ENCODE measurements around the gene ZNF613.

The ZNF613 gene

GRCh38 chr19:51926784-51927741, at the start of gene ZNF613:
Gene ZNF613 (plus strand): TSS chr19:51927472. CDS start chr19:51936221, 8,749 bp downstream.
- peak within 1 kb of the TSS; percentile 79 to 85 for H3K4me3 ChIP-seq (ENCODE audit: low read depth in 1 of 2, low read length in 1 of 2)
- H3K27me3 ChIP-seq = no peaks in the 10 kb centered on the region
- H3K27ac ChIP-seq = peak within 1 kb of the TSS; percentile 77
- no peak for TF ChIP-seq CTCF (IDR thresholded peaks at IDR 0.05)
- peaks cover 19% of the 10 kb centered on the region for H3K36me3 ChIP-seq
- H3K4me1 ChIP-seq (ENCODE audit: control insufficient read depth in 1 of 2, insufficient read depth in 1 of 2, low read depth in 1 of 2, low read length in 1 of 2) = peaks cover 8 to 14% of the 10 kb centered on the region in 2 experiments
- peaks cover 17% of the 10 kb centered on the region for H3K9me3 ChIP-seq

GRCh38 chr19:51882518-51882917, 44.8 kb upstream of the ZNF613 start:
- Histone ChIP-seq H3K27ac (no peak overlapping the region), H3K36me3 (peaks cover 4% of the 10 kb centered on the region), H3K4me3 (ENCODE audit: low read depth in 1 of 2, low read length in 1 of 2) (no peak overlapping the region), H3K27me3 (peaks cover 2% of the 10 kb centered on the region), H3K9me3 (peaks cover 26% of the 10 kb centered on the region), H3K4me1 (ENCODE audit: control insufficient read depth in 1 of 2, insufficient read depth in 1 of 2, low read depth in 1 of 2, low read length in 1 of 2) (peaks cover 0 to 7% of the 10 kb centered on the region in 2 experiments)
- no peak for TF ChIP-seq CTCF (IDR thresholded peaks at IDR 0.05)

GRCh38 chr19:51884713-51885112, 42.6 kb upstream of the ZNF613 start:
- TF ChIP-seq CTCF (IDR thresholded peaks at IDR 0.05) = no peak
- Histone ChIP-seq H3K36me3 (no peaks in the 10 kb centered on the region), H3K4me3 (ENCODE audit: low read depth in 1 of 2, low read length in 1 of 2) (no peak overlapping the region), H3K4me1 (ENCODE audit: control insufficient read depth in 1 of 2, insufficient read depth in 1 of 2, low read depth in 1 of 2, low read length in 1 of 2) (peaks cover 0 to 7% of the 10 kb centered on the region in 2 experiments), H3K9me3 (peaks cover 44% of the 10 kb centered on the region), H3K27ac (no peak overlapping the region), H3K27me3 (peaks cover 9% of the 10 kb centered on the region)

- H3K4me3 ChIP-seq (ENCODE audit: low read depth in 1 of 2, low read length in 1 of 2) = peak within 1 kb of the TSS; percentile 45 to 73
- TF ChIP-seq CTCF (IDR thresholded peaks at IDR 0.05) = no peak
- H3K9me3 ChIP-seq = peaks cover 68% of the 10 kb centered on the region
Observed at GRCh38 chr19:51887522-51888498, 39.5 kb upstream of the ZNF613 start, which contains the start of gene ZNF577. Gene ZNF577 (minus strand): TSS chr19:51887951. CDS start chr19:51880382, 7,569 bp downstream.

GRCh38 chr19:51889934-51890333, 37.3 kb upstream of the ZNF613 start:
- no peak for TF ChIP-seq CTCF (IDR thresholded peaks at IDR 0.05)
- H3K9me3 ChIP-seq = peaks cover 88% of the 10 kb centered on the region

More at GRCh38 chr19:51887522-51888498, 39.5 kb upstream of the ZNF613 start, which contains the start of gene ZNF577:
- H3K36me3 ChIP-seq = peaks cover 17% of the 10 kb centered on the region
- peaks cover 0 to 7% of the 10 kb centered on the region in 2 experiments for H3K4me1 ChIP-seq (ENCODE audit: control insufficient read depth in 1 of 2, insufficient read depth in 1 of 2, low read depth in 1 of 2, low read length in 1 of 2)
- H3K27me3 ChIP-seq = peaks cover 9% of the 10 kb centered on the region
- H3K27ac ChIP-seq = no peak within 1 kb of the TSS

More at GRCh38 chr19:51889934-51890333, 37.3 kb upstream of the ZNF613 start:
- peaks cover 0 to 7% of the 10 kb centered on the region in 2 experiments for H3K4me1 ChIP-seq (ENCODE audit: control insufficient read depth in 1 of 2, insufficient read depth in 1 of 2, low read depth in 1 of 2, low read length in 1 of 2)
- H3K27me3 ChIP-seq = peaks cover 9% of the 10 kb centered on the region
- H3K36me3 ChIP-seq = peaks cover 32% of the 10 kb centered on the region
- H3K27ac ChIP-seq = no peak overlapping the region
- no peak overlapping the region for H3K4me3 ChIP-seq (ENCODE audit: low read depth in 1 of 2, low read length in 1 of 2)
